NT2/D1 (cell line): ENCODE measurements around the gene EDA.

Source experiments
- DNase-seq: peaks from one replicate; pipeline ENCODE4 v3.0.0-alpha.2; 2011; ENCODE audit warnings: low read depth, low spot score
- H3K27me3 ChIP-seq: 2 replicates; pipeline ENCODE4 v1.6.0; 2011; ENCODE audit warnings: mild to moderate bottlenecking; ENCODE audit not compliant: insufficient read length, insufficient read depth
- H3K36me3 ChIP-seq: 2 replicates; pipeline ENCODE4 v1.6.1; 2011; ENCODE audit warnings: mild to moderate bottlenecking, low read length, mixed read lengths; ENCODE audit not compliant: insufficient read depth, insufficient read length
- H3K4me1 ChIP-seq: 2 replicates; pipeline ENCODE4 v1.5.1; 2011; ENCODE audit not compliant: insufficient read depth, insufficient read length
- H3K4me3 ChIP-seq: 2 replicates; pipeline ENCODE4 v1.5.1; 2011; ENCODE audit warnings: low read depth; ENCODE audit not compliant: insufficient read length
- H3K9ac ChIP-seq: 2 replicates; pipeline ENCODE4 v1.6.0; 2011; ENCODE audit warnings: low read depth; ENCODE audit not compliant: insufficient read length
- H3K9me3 ChIP-seq: 2 replicates; pipeline ENCODE4 v1.5.1; 2011; ENCODE audit warnings: mild to moderate bottlenecking, low read length; ENCODE audit not compliant: insufficient read depth
- SUZ12 ChIP-seq: IDR thresholded peaks from 2 replicates; pipeline ENCODE4 v1.6.1; 2011; ENCODE audit not compliant: insufficient read length, insufficient read depth; ENCODE audit errors: extremely low read depth
- YY1 ChIP-seq: IDR thresholded peaks from 2 replicates; pipeline ENCODE4 v1.6.1; 2011; ENCODE audit not compliant: insufficient read length, insufficient read depth
- ZNF274 ChIP-seq: IDR thresholded peaks from 2 replicates; pipeline ENCODE4 v1.6.1; 2011; ENCODE audit warnings: mild to moderate bottlenecking, low read depth, low read length

The EDA gene

GRCh38 chrX:70062076-70062475 lies 446.2 kb downstream of the EDA start, which contains the start of gene OTUD6A:
OTUD6A (plus strand) TSS chrX:70062457; CDS start chrX:70062525, 68 bp downstream.
- H3K9me3 ChIP-seq: no peaks in the 10 kb centered on the region; the same call in 1 of the 2 replicates
- H3K4me1 ChIP-seq: no peaks in the 10 kb centered on the region
- no peak within 1 kb of the TSS for H3K9ac ChIP-seq
- TF ChIP-seq YY1: no peak
- TF ChIP-seq ZNF274: no peak
- TF ChIP-seq SUZ12: no peak
- H3K36me3 ChIP-seq: no peaks in the 10 kb centered on the region
- no peak for DNase-seq
- no peak within 1 kb of the TSS for H3K4me3 ChIP-seq
- no peaks in the 10 kb centered on the region for H3K27me3 ChIP-seq

GRCh38 chrX:70062961-70063550 lies 447.1 kb downstream of the EDA start:
- no peaks in the 10 kb centered on the region for H3K4me1 ChIP-seq
- peaks cover 2% of the 10 kb centered on the region for H3K27me3 ChIP-seq
- H3K36me3 ChIP-seq: no peaks in the 10 kb centered on the region
- no peak for DNase-seq
- no peaks in the 10 kb centered on the region; the same call in 1 of the 2 replicates for H3K9me3 ChIP-seq
- TF ChIP-seq YY1 (no peak), SUZ12 (no peak), ZNF274 (no peak)
- H3K9ac ChIP-seq: no peak overlapping the region
- no peak overlapping the region for H3K4me3 ChIP-seq

GRCh38 chrX:70066646-70067045 lies 450.7 kb downstream of the EDA start:
- Histone ChIP-seq H3K36me3 (no peaks in the 10 kb centered on the region), H3K9me3 (no peaks in the 10 kb centered on the region; the same call in 1 of the 2 replicates), H3K4me3 (no peak overlapping the region), H3K27me3 (peaks cover 2% of the 10 kb centered on the region), H3K9ac (no peak overlapping the region), H3K4me1 (no peaks in the 10 kb centered on the region)
- no peak for DNase-seq
- TF ChIP-seq YY1: no peak
- TF ChIP-seq ZNF274: no peak
- TF ChIP-seq SUZ12: no peak

GRCh38 chrX:70079297-70079696 lies 463.4 kb downstream of the EDA start:
- Histone ChIP-seq H3K36me3 (no peaks in the 10 kb centered on the region), H3K4me1 (no peaks in the 10 kb centered on the region), H3K4me3 (no peak overlapping the region), H3K9me3 (peaks cover 21% of the 10 kb centered on the region), H3K9ac (no peak overlapping the region), H3K27me3 (no peaks in the 10 kb centered on the region)
- DNase-seq: no peak
- no peak for TF ChIP-seq SUZ12
- TF ChIP-seq ZNF274: no peak
- no peak for TF ChIP-seq YY1

- peaks cover 21% of the 10 kb centered on the region for H3K9me3 ChIP-seq
- no peak for DNase-seq
- H3K4me3 ChIP-seq: no peak overlapping the region
- H3K9ac ChIP-seq: no peak overlapping the region
- no peaks in the 10 kb centered on the region for H3K4me1 ChIP-seq
- H3K36me3 ChIP-seq: no peaks in the 10 kb centered on the region
- TF ChIP-seq SUZ12: no peak
- TF ChIP-seq YY1: no peak
- no peak for TF ChIP-seq ZNF274
- no peaks in the 10 kb centered on the region for H3K27me3 ChIP-seq
These were observed 464.0 kb downstream of the EDA start for GRCh38 chrX:70079870-70080269.

GRCh38 chrX:70082723-70083122 lies 466.8 kb downstream of the EDA start:
- H3K27me3 ChIP-seq: no peaks in the 10 kb centered on the region
- DNase-seq: no peak
- no peaks in the 10 kb centered on the region for H3K36me3 ChIP-seq
- H3K4me1 ChIP-seq: no peaks in the 10 kb centered on the region
- peaks cover 7% of the 10 kb centered on the region; the same call in 1 of the 2 replicates for H3K9me3 ChIP-seq
- H3K9ac ChIP-seq: no peak overlapping the region
- H3K4me3 ChIP-seq: no peak overlapping the region
- TF ChIP-seq ZNF274: no peak
- no peak for TF ChIP-seq YY1
- no peak for TF ChIP-seq SUZ12

- Histone ChIP-seq H3K27me3 (no peaks in the 10 kb centered on the region), H3K4me3 (no peak overlapping the region), H3K9me3 (no peaks in the 10 kb centered on the region), H3K4me1 (no peaks in the 10 kb centered on the region), H3K9ac (no peak overlapping the region), H3K36me3 (no peaks in the 10 kb centered on the region)
- TF ChIP-seq SUZ12 (no peak), YY1 (no peak), ZNF274 (no peak)
- no peak for DNase-seq
These were observed 468.8 kb downstream of the EDA start for GRCh38 chrX:70084592-70085240.
